Panc1 (cell line): Measurements from ENCODE around the gene SFTA2. TPM values are rescaled to one million over a fixed set of nuclear protein-coding genes. Genes with fewer than 3 reads are reported as not detected.

Experiments
- ATAC-seq: fragments of 200-7000 bp; cut with Tn5 transposase; 2 replicates; pipeline ENCODE4 v1.9.1; 2020; ENCODE audit warnings: mild to moderate bottlenecking, moderate library complexity
- BruUV-seq: library from RNA; stranded (reverse); fragments of 400-500 nt; replicated peaks from 2 replicates; lab custom pipeline; 2021; lab: Mats Ljungman, UMichigan
- CTCF ChIA-PET: fragments of 300-600 bp; sonication (Branson Sonifier 250); formaldehyde crosslinking; loops from one replicate; lab custom pipeline; 2022; ENCODE audit warnings: antibody characterized with exemption; lab: Charles Lee
- POLR2A ChIA-PET: fragments of 300-600 bp; sonication (Branson Sonifier 250); formaldehyde crosslinking; loops from one replicate; lab custom pipeline; 2022; ENCODE audit warnings: antibody characterized with exemption; lab: Charles Lee
- DNase-seq: peaks from one replicate; pipeline ENCODE4 v3.0.0-alpha.2; 2010; ENCODE audit warnings: low read depth, low spot score
- H3K27ac ChIP-seq: 2 replicates; pipeline ENCODE4 v1.5.1; 2011; ENCODE audit warnings: mild to moderate bottlenecking, low read length, inconsistent platforms
- H3K27me3 ChIP-seq: fragments of 200-500 bp; sonication (Bioruptor generic); 2 replicates; pipeline ENCODE4 v1.6.0; 2014; ENCODE audit warnings: low read length, inconsistent platforms; ENCODE audit not compliant: control insufficient read depth, insufficient read depth
- H3K36me3 ChIP-seq: fragments of 200-500 bp; sonication (Bioruptor generic); 2 replicates; pipeline ENCODE4 v1.5.1; 2014; ENCODE audit warnings: inconsistent platforms, mild to moderate bottlenecking, low read length, moderate library complexity; ENCODE audit not compliant: control insufficient read depth, insufficient read depth
- H3K4me1 ChIP-seq: 2 replicates; pipeline ENCODE4 v1.5.1; 2011; ENCODE audit warnings: inconsistent platforms, mild to moderate bottlenecking, low read length, moderate library complexity; ENCODE audit not compliant: control insufficient read depth, insufficient read depth
- H3K4me3 ChIP-seq, 2 experiments: 2 replicates each; pipeline ENCODE4 v1.5.1; 2011 to 2012; ENCODE audit warnings: low read depth in 2 of 2, low read length in 2 of 2, mild to moderate bottlenecking in 2 of 2, inconsistent platforms in 1 of 2, moderate library complexity in 1 of 2
- H3K9me3 ChIP-seq: fragments of 200-500 bp; sonication (Bioruptor generic); 2 replicates; pipeline ENCODE4 v1.5.1; 2014; ENCODE audit warnings: low read depth, mild to moderate bottlenecking, inconsistent platforms, low read length, moderate library complexity; ENCODE audit not compliant: control insufficient read depth, insufficient read depth
- CTCF ChIP-seq: fragments of 450-650 bp; IDR thresholded peaks from 2 replicates; pipeline ENCODE4 v1.5.1; 2017; ENCODE audit warnings: mild to moderate bottlenecking
- POLR2AphosphoS5 ChIP-seq: IDR thresholded peaks from 2 replicates; pipeline ENCODE4 v1.6.1; 2012; ENCODE audit warnings: mild to moderate bottlenecking, low read depth, low read length, moderate library complexity
- REST ChIP-seq, 2 experiments: IDR thresholded peaks; 2 replicates each; pipeline ENCODE4 v1.6.1; 2011 to 2012; ENCODE audit warnings: low read depth in 2 of 2, control low read depth in 1 of 2, low read length in 1 of 2, mild to moderate bottlenecking in 1 of 2, moderate library complexity in 1 of 2; ENCODE audit not compliant: insufficient read depth in 1 of 2
- SIN3A ChIP-seq: IDR thresholded peaks from 2 replicates; pipeline ENCODE4 v1.6.1; 2012; ENCODE audit warnings: low read depth, mild to moderate bottlenecking, low read length, moderate library complexity, borderline replicate concordance; ENCODE audit not compliant: insufficient read depth
- TCF7L2 ChIP-seq: IDR thresholded peaks from 2 replicates; pipeline ENCODE4 v1.6.1; 2011; ENCODE audit warnings: mild to moderate bottlenecking, low read depth, low read length, inconsistent platforms
- in situ Hi-C: cut with HindIII; loops from 2 replicates; pipeline ENCODE4 v1.10.0; 2016; ENCODE audit warnings: low sequenced_read_pairs, low pct_unique_long_range_greater_than_20kb
- intact Hi-C: fragments of 100-400 bp; cut with micrococcal nuclease; formaldehyde crosslinking; loops from one replicate; pipeline ENCODE4 v1.10.0; 2022; ENCODE audit not compliant: unreplicated experiment
- total RNA-seq: library from RNA; stranded (reverse); gene quantifications from one replicate; pipeline ENCODE4 v1.2.1, GENCODE V29; 2021; ENCODE audit not compliant: unreplicated experiment

Gene SFTA2
- total RNA-seq, 1 experiment from 2014 or later: not detected

GRCh38 chr6:30955367-30956042 is 23.5 kb upstream of the SFTA2 start:
- in situ Hi-C loops (loop anchor here (5.0 kb wide), 1 partner anchor 87 kb away; no protein-coding TSS in a partner anchor), intact Hi-C loops (no loop called here)
- peaks cover 22% of the 10 kb centered on the region for H3K27me3 ChIP-seq
- BruUV-seq: no TSS peak
- no peaks in the 10 kb centered on the region for H3K36me3 ChIP-seq
- no peak overlapping the region; the same call in 1 of the 2 replicates for H3K27ac ChIP-seq
- ChIA-PET CTCF (no interaction called here), POLR2A (no interaction called here)
- peak; percentile 84 for ATAC-seq
- H3K4me1 ChIP-seq: peaks cover 8% of the 10 kb centered on the region; the same call in 1 of the 2 replicates
- no peak for DNase-seq
- TF ChIP-seq CTCF (no peak), REST (IDR thresholded peaks at IDR 0.05; ENCODE audit: insufficient read depth in 1 of 2, low read depth in 2 of 2, low read length in 1 of 2) (no peak), POLR2AphosphoS5 (no peak), SIN3A (no peak), TCF7L2 (peak; percentile 59; the same call in 1 of the 2 replicates)
- no peaks in the 10 kb centered on the region for H3K9me3 ChIP-seq
- H3K4me3 ChIP-seq: peak overlapping the region; percentile 42 to 57

- peaks cover 22% of the 10 kb centered on the region for H3K27me3 ChIP-seq
- H3K9me3 ChIP-seq: no peaks in the 10 kb centered on the region
- H3K36me3 ChIP-seq: no peaks in the 10 kb centered on the region
- DNase-seq (no peak), ATAC-seq (no peak)
- intact Hi-C loops (no loop called here), in situ Hi-C loops (loop anchor here (5.0 kb wide), 1 partner anchor 88 kb away; no protein-coding TSS in a partner anchor)
- BruUV-seq: no TSS peak
- CTCF ChIA-PET: no interaction called here
- H3K4me1 ChIP-seq: peaks cover 8% of the 10 kb centered on the region; the same call in 1 of the 2 replicates
- peak overlapping the region; percentile 42 to 57 for H3K4me3 ChIP-seq
- TF ChIP-seq SIN3A: no peak
- no peak for TF ChIP-seq POLR2AphosphoS5
- TF ChIP-seq TCF7L2: no peak
- TF ChIP-seq REST (IDR thresholded peaks at IDR 0.05; ENCODE audit: insufficient read depth in 1 of 2, low read depth in 2 of 2, low read length in 1 of 2): no peak
- POLR2A ChIA-PET: no interaction called here
- no peak overlapping the region for H3K27ac ChIP-seq
Measured at GRCh38 chr6:30954631-30955366, 22.8 kb upstream of the SFTA2 start.
